Gastroesophageal sphincter (tissue), 4 donors: ENCODE results near the gene BTBD2. TPM values are rescaled to one million over a fixed set of nuclear protein-coding genes. Genes with fewer than 3 reads are reported as not detected.
A peak's percentile ranks its signal among the peaks of the same experiment; 100 is the strongest.

ENCODE experiments used
- ATAC-seq: fragments of 150-250 bp; one replicate; pipeline ENCODE4 v1.9.1; 2016; ENCODE audit warnings: mild to moderate bottlenecking, moderate library complexity
- H3K27ac ChIP-seq, 4 donors: fragments of 200-600 bp; sonication (generic) in 3 of 4; 1 replicate in 3 of 4; 2 replicates in 1 of 4; pipeline ENCODE4 v1.5.1; 2016 to 2019
- H3K27me3 ChIP-seq: fragments of 200-600 bp; sonication (generic); one replicate; pipeline ENCODE4 v1.5.1; 2019
- H3K36me3 ChIP-seq, 2 donors: fragments of 200-600 bp; sonication (generic); one replicate each; pipeline ENCODE4 v1.5.1; 2019; ENCODE audit warnings: control low read depth in 1 of 2
- H3K4me1 ChIP-seq, 3 donors: fragments of 200-600 bp; sonication (generic); 1 replicate in 2 of 3; 2 replicates in 1 of 3; pipeline ENCODE4 v1.5.1; 2016 to 2019; ENCODE audit warnings: control low read depth in 2 of 3
- H3K4me3 ChIP-seq, 2 donors: fragments of 200-600 bp; sonication (generic); one replicate each; pipeline ENCODE4 v1.5.1; 2019; ENCODE audit warnings: mild to moderate bottlenecking in 1 of 2, moderate library complexity in 1 of 2
- H3K9me3 ChIP-seq, 3 donors: fragments of 200-600 bp; sonication (generic); one replicate each; pipeline ENCODE4 v1.5.1; 2017 to 2019; ENCODE audit warnings: control low read depth in 2 of 3
- EP300 ChIP-seq: sonication (generic); formaldehyde crosslinking; IDR thresholded peaks from one replicate; pipeline ENCODE4 v1.6.1; 2017; ENCODE audit warnings: antibody characterized with exemption, mild to moderate bottlenecking
- POLR2A ChIP-seq, 2 donors: fragments of 450-650 bp; IDR thresholded peaks; one replicate each; pipeline ENCODE4 v1.6.1; 2017; ENCODE audit warnings: antibody characterized with exemption in 2 of 2, mild to moderate bottlenecking in 2 of 2, moderate library complexity in 1 of 2
- POLR2AphosphoS5 ChIP-seq: sonication (generic); formaldehyde crosslinking; IDR thresholded peaks from one replicate; pipeline ENCODE4 v1.6.1; 2017; ENCODE audit warnings: antibody characterized with exemption
- WGBS, 2 donors: methylation state at CpG; one replicate each; pipeline ENCODE4 v1.1.5; 2018; ENCODE audit warnings: low coverage in 1 of 2; 5-methylcytosine and 5-hydroxymethylcytosine counted together
- total RNA-seq, 4 donors: library from RNA; depleted of rRNA; stranded (reverse); fragments of >200 nt; gene quantifications; one replicate each; pipeline ENCODE4 v1.1.0, GENCODE V29; 2016
- TF ChIP-seq, protein P1 (sequence below), 4 experiments: fragments of 200-600 bp in 2 of 4; fragments of 450-650 bp in 2 of 4; sonication (generic) in 1 of 4; IDR thresholded peaks; one replicate each; pipeline ENCODE4 v1.5.1; 2017 to 2019; ENCODE audit warnings: antibody characterized with exemption in 4 of 4, mild to moderate bottlenecking in 2 of 4, moderate library complexity in 2 of 4

Gene BTBD2
- total RNA-seq, 4 donors from 2014 or later = 44.0 to 125 (median 59.9) TPM

DNA sequence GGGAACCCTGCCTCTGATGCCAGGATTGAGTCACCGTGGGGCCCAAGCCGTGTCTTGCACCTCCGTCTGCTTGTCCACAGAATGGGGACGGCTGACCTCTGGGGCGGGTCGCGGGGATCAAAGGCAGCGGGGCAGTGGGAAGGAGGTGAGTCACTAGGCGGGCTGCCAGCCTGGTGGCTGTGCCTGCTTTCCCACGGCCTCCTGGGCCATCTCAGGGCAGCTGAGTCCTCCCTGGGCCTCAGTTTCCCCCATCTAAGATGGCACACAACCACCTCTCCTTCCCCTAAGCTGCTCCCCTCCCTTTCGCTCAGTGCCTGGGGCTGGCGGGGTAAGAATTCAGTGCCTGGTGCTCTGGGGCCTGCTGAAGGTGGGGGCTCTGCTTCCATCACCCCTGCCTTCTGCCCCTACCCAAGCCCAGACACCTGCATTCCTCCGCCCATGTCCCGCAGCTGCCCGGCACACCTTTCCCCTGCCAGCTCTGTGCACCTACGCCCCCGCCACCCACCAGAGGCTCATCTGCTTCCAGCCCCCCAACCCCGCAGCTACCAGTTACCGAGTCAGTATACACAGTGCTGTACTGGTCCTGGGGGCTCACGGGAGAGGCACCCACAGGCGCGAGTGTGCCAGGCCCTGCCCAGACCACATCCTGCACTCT is 32.1 kb upstream of the BTBD2 start:
- Histone ChIP-seq H3K4me1 (peaks cover 9 to 87% (median 78%) of the 10 kb centered on the region in 3 donors), H3K36me3 (peaks cover 0 to 62% of the 10 kb centered on the region in 2 donors), H3K9me3 (no peaks in the 10 kb centered on the region), H3K4me3 (peak overlapping the region in 1 of 2 donors; percentile 100), H3K27me3 (no peaks in the 10 kb centered on the region), H3K27ac (peak overlapping the region in 3 of 4 donors; percentile 99 to 100 (median 99))
- 76 to 89% methylated on average over 3 to 5 of the region's 22 CpGs for WGBS, 2 donors
- ATAC-seq = no peak
- TF ChIP-seq POLR2A (IDR thresholded peaks at IDR 0.05) = no peak
- TF ChIP-seq POLR2AphosphoS5 = peak; percentile 65

DNA sequence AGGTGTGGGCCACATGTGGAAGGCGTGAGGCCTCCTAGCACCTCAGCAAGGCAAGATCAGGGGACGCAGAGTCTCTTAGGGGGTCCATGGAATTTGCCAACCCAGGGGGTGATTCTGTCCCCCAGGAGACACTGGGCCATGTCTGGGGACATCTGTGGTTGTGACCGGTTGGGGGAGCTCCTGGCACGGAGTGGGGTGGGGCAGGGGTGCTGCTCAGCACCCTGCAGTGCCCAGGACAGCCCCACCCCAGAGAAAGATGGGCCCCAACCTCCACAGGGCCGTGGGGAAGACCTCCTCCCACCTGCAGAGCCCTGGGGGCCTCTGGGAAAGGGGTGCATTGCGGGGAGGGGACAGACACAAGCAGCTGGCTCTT is 31.5 kb upstream of the BTBD2 start:
- WGBS, 2 donors = no CpG with 5 or more reads among the region's 6 CpGs
- H3K4me3 ChIP-seq = peak overlapping the region in 1 of 2 donors; percentile 100
- no peaks in the 10 kb centered on the region for H3K27me3 ChIP-seq
- peaks cover 9 to 87% (median 78%) of the 10 kb centered on the region in 3 donors for H3K4me1 ChIP-seq
- peaks cover 0 to 66% of the 10 kb centered on the region in 2 donors for H3K36me3 ChIP-seq
- peak overlapping the region in 3 of 4 donors; percentile 99 to 100 (median 99) for H3K27ac ChIP-seq
- ATAC-seq = no peak
- H3K9me3 ChIP-seq = no peaks in the 10 kb centered on the region
- no peak for TF ChIP-seq POLR2A (IDR thresholded peaks at IDR 0.05)

DNA sequence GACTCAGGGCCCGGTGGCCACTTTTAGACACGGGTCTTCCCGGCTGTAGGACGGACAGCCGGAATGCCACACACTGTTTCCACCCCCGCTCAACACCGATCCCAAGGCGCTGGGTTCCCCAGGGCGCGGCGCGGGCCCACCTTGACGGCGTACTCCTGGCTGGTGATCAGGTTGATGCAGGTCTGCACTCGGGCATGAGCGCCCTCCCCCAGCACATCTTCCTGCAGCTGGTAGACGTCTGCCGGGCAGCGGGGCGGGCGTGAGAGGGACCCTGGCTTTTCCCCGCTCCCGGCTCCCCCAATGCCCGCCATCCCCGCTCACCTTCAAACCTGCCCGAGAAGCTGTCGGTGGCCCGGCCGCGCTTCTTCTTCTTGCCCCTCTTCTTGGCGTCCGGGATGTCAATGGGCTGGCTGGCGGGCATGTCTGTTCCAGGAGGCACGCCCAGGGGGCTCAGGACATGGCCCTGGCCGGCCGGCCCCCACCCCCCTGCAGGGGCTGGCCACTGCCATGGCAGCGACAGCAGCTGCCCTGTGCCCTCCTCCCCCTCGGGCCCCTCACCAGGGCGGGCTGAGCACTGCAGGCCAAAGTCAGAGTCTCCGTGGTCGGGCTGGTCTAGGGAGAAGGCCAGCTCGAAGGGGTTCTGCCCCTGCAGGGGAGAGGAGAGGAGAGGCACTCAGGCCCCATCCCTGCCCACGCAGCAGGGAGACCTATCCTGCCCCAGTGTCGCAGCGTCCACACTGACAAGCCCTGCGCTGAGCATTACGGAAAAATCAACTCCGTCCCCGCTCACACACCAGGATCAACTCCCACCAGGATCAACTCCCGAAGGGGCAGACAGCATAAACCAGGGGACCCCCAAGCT is 30.8 kb upstream of the BTBD2 start:
- Histone ChIP-seq H3K27me3 (no peaks in the 10 kb centered on the region), H3K27ac (peak overlapping the region in 3 of 4 donors; percentile 99 to 100 (median 99)), H3K4me1 (peaks cover 9 to 87% (median 76%) of the 10 kb centered on the region in 3 donors), H3K4me3 (peak overlapping the region in 1 of 2 donors; percentile 100), H3K9me3 (no peaks in the 10 kb centered on the region), H3K36me3 (peaks cover 0 to 72% of the 10 kb centered on the region in 2 donors)
- WGBS, 2 donors = 40 to 70% methylated on average over 1 to 2 of the region's 50 CpGs
- ATAC-seq = no peak
- TF ChIP-seq EP300 (no peak), POLR2AphosphoS5 (no peak), POLR2A (IDR thresholded peaks at IDR 0.05) (no peak)
- TF ChIP-seq, protein P1, sequence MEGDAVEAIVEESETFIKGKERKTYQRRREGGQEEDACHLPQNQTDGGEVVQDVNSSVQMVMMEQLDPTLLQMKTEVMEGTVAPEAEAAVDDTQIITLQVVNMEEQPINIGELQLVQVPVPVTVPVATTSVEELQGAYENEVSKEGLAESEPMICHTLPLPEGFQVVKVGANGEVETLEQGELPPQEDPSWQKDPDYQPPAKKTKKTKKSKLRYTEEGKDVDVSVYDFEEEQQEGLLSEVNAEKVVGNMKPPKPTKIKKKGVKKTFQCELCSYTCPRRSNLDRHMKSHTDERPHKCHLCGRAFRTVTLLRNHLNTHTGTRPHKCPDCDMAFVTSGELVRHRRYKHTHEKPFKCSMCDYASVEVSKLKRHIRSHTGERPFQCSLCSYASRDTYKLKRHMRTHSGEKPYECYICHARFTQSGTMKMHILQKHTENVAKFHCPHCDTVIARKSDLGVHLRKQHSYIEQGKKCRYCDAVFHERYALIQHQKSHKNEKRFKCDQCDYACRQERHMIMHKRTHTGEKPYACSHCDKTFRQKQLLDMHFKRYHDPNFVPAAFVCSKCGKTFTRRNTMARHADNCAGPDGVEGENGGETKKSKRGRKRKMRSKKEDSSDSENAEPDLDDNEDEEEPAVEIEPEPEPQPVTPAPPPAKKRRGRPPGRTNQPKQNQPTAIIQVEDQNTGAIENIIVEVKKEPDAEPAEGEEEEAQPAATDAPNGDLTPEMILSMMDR (IDR thresholded peaks at IDR 0.05) = no peak

DNA sequence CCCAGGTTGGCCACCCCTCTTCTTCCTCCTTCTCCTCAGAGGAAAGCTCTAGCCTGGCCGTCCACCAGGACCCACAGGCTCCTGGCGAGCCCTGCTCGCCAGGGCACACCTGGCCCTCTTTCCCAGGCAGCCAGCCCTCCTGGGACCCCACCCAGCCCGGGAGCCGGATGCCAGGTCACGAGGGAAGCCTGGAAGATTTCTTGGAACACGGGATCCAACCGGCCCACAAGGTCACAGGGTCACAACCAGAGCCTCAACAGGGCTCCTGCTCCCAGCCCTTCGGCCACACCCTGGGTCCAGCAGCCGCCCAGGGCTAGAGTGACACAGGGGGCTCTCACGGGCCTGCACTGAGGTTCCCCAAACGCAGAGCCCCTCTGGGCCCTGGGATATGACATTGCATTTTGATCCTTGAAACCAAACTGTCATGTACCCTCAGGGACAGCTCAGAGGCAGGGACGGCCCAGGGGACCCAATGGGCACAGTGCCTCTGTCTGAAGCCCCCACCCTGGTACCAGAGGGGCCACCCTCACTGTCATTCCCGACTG is 30.1 kb upstream of the BTBD2 start:
- peaks cover 9 to 93% (median 80%) of the 10 kb centered on the region in 3 donors for H3K4me1 ChIP-seq
- no peak overlapping the region for H3K4me3 ChIP-seq
- no peak for ATAC-seq
- no peaks in the 10 kb centered on the region for H3K27me3 ChIP-seq
- WGBS, 2 donors = 60% methylated on average over 3 of the region's 14 CpGs; no CpG with 5 or more reads in 1 of the 2 donors
- H3K27ac ChIP-seq = peak overlapping the region in 3 of 4 donors; percentile 99 to 100 (median 99)
- H3K36me3 ChIP-seq = peaks cover 0 to 79% of the 10 kb centered on the region in 2 donors
- H3K9me3 ChIP-seq = no peaks in the 10 kb centered on the region
- TF ChIP-seq POLR2A (IDR thresholded peaks at IDR 0.05) = no peak
- no peak for TF ChIP-seq POLR2AphosphoS5
- no peak for TF ChIP-seq EP300
- TF ChIP-seq, protein P1 (IDR thresholded peaks at IDR 0.05) = no peak

DNA sequence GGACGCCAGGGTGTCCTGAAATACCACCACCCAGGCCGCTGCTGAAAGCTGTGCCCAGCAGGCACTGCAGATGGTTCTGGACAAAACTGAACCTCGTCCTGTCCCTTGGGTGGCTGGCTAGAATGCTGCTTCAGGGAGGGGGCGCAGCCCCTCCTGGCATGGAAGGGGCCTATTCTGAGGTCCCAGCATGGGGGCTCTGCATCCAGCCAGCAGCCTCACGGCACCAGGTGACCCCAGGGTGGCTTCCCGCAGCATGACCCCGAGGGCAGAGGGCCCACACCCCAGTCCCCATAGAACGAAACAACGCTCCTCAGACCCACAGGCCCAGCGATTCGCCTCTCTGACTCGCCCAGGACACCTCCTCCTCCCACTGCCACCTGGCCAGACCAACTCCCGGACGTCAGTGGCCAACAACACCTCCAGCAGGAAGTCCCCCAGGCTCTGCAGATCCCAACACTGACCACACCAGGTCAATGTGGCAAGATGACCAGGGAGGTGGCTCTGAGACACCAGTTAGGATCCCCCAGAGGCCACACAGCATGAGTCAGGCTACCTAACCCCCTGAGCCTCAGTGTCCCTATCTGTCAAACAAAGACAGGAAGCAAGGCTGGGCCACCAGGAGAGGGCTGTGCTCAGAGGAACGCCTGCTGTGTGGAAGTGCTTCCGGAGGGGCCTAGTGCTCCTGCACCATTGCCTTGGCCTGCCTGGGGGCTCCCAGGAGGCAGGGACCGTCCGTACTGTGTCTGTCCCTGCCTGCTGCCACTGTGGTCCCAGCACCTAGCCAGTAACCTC is 29.4 kb upstream of the BTBD2 start:
- peak overlapping the region in 3 of 4 donors; percentile 99 to 100 (median 99) for H3K27ac ChIP-seq
- H3K4me3 ChIP-seq = no peak overlapping the region
- ATAC-seq = no peak

More for the DNA sequence above, 29.4 kb upstream of the BTBD2 start:
- WGBS, 2 donors = 70% methylated on average over 3 of the region's 18 CpGs; no CpG with 5 or more reads in 1 of the 2 donors
- H3K9me3 ChIP-seq = no peaks in the 10 kb centered on the region
- H3K27me3 ChIP-seq = no peaks in the 10 kb centered on the region
- H3K36me3 ChIP-seq = peaks cover 0 to 85% of the 10 kb centered on the region in 2 donors
- TF ChIP-seq EP300 (no peak), POLR2A (IDR thresholded peaks at IDR 0.05) (no peak), POLR2AphosphoS5 (no peak)
- TF ChIP-seq, protein P1 (IDR thresholded peaks at IDR 0.05) = no peak
- H3K4me1 ChIP-seq = peaks cover 9 to 99% (median 83%) of the 10 kb centered on the region in 3 donors
